Stimulated activated CD8-positive, alpha-beta memory T cell treated with anti-CD3 and anti-CD28 coated beads, Interleukin-4, amount 100 ng/mL, for 4 hours (primary cell): ENCODE results near the gene ADAM11.
"Not testable (repeated sequence)": the region's sequence is repeated elsewhere in the genome, so short reads cannot be mapped to it uniquely, and the experiment has no call there.

Experiments
- DNase-seq, 2 donors: peaks; one replicate each; pipeline ENCODE4 v3.0.0-alpha.2; 2020; ENCODE audit warnings: low read depth in 2 of 2, low spot score in 1 of 2

Gene ADAM11

DNA sequence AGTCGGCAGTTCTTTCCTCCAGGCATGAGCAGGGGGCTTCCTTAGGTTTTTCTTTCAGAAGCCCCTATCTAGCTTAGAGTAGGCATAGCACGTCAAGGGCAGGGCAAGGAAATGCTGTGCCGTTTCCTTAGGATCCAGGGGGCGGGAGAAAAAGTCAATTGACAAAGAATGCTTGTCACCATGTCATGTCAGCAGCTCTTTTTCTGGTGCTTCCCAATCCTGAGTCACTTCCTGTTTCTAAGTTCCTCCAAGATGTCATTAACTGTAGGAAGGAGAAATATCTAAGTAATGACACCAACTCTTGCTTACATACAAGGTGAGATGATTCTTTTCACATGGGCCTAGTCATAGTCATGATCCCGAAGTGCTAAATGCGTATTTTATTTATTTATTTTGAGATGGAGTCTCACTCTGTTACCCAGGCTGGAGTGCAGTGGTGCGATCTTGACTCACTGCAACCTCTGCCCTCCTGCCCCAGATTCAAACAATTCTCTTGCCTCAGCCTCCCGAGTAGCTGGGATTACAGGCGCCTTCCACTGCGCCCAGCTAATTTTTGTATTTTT lies 36.1 kb downstream of the ADAM11 start:
- DNase-seq = no peak

DNA sequence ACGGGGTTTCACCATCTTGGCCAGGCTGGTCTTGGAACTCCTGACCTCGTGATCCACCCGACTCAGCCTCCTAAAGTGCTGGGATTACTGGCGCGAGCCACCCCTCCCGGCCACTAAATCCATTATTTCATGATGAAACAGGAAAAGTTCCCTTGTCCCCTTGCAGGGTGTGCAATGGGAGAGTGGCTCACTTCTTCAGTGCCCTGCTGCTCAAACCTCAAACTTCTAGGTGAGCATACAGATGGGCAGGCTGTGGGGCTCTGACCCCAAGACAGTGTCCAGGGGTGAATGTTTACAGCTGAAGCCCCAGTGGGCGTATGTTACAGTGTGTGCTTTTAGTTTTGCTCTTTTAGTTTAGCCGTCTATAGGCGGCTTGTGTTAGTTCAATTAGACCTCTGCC lies 36.6 kb downstream of the ADAM11 start:
- DNase-seq = no peak

DNA sequence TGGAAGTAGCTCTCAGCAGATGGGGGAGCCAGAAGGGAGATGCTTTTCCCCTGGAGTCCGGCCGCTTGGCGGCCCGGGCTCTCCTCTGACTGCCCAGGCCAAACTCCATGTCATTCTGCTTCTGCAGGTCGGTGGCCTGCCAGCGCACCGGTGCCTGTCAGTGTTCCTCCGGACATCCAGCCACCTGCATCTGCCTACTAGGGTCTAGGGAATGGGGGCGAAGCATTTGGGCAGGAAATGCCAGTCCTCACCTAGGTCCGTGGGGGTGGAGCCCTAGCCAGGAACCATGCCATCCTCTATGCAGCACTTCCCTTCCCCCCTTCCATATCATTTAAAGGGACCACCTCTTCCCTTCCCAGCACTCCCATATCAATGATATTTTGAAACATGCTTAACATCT lies 37.1 kb downstream of the ADAM11 start:
- no peak for DNase-seq

DNA sequence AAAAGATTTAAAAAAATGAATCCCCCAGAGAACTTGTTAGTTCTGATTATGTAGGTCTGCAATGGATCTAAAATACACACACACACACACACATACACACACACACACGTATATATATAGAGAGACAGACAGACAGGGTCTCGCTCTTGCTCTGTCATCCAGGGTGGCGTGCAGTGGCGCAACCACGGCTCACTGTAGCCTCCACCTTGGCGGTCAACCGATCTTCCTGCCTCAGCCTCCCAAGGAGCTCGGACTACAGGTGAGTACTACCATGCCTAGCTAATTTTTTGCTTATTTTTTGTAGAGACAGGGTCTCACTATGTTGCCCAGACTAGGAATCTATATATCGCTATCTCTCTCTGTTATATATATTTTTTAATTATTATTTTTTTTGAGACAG lies 37.9 kb downstream of the ADAM11 start:
- DNase-seq = no peak

DNA sequence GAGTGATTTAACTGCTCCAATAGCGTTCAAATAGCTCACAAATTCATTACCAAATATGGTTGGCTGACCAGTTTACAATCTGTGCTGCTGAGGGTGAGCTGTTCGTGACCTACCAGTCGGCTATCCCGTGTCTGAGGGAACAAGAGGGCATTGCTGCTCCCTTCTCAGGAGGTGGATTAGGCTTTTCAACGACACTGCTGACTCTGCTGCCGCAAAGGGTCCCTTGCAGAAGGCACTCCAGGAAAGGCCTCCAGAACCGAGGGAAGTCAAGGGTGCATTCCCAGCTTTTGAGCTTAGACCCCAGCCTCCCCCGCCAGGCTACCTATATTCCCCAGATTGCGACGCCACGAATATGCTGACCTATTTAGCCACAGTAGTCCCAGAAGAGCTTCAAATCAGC lies 39.0 kb downstream of the ADAM11 start:
- no peak for DNase-seq

DNA sequence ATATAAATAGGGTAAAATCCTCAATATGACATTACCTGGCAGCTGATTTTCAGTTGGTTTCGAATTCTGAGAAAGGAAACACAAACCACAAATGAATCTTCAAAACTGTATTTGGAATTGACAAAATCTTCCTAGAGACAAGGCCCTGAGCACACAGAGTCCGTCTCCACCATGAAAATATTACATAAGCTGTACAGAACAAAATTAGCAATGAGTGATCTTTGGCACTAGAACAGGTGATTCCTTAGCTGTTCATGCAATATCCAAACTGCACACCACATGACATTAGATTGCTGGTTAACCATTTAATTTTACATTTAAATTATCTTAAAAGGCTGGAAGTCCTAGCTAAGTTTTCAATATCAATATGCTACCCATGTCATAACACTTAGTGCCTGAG lies 39.6 kb downstream of the ADAM11 start:
- DNase-seq = no peak

DNA sequence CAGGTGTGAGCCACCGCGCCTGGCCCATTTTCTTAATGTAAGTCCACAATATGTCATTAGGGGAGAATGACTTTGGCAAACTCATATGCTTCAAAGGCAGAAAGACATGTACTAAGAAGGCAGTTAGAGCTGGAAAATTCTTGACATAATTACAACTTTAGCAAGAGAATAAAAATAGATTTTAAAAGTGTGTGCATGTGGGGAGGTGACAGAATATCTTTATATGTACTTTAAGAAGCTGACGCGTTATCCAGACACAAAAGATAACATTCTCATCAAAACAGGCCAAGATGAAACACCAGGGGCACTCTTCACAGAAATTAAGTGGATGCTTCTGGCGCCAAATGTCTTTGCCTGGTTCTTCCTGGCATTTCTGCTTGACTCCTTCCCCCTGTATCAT lies 43.1 kb downstream of the ADAM11 start:
- no peak for DNase-seq

DNA sequence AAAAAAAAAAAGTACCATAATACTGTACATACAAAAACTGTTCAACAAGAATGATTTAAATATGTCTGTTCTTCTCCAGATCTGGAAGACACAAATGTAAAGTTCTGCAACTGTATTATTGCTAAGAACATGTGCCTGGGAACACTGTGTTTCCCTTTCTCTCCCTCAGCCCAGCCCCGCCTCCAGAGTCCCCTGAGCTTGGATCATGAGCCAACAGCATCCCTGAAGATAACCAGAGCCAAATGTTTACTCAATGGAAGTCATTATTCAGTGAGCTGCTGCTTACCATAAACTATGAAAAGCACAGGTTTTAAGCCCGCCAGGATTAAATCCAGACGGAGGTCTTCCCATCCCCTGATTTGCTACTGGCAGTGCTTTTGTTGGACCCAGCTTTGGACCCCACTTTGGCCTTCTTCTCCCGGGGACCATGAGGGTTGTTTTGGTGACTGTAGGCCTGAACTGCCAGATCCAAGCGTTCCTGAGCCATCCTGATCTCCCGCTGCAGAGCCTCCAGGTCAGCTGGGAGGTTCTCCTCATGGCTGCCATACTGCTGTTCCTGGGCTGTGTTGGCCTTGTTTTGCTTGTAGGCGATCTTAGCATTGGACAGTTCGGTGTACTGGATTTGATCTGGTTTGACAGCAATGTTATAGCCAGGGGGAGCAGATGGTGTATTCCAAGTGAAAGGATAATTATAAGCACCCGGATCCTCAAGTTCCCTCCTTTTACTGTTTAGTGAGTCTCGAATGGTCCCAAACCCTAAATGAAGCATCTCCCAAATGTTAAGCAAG lies 45.7 kb downstream of the ADAM11 start:
- DNase-seq = no peak

DNA sequence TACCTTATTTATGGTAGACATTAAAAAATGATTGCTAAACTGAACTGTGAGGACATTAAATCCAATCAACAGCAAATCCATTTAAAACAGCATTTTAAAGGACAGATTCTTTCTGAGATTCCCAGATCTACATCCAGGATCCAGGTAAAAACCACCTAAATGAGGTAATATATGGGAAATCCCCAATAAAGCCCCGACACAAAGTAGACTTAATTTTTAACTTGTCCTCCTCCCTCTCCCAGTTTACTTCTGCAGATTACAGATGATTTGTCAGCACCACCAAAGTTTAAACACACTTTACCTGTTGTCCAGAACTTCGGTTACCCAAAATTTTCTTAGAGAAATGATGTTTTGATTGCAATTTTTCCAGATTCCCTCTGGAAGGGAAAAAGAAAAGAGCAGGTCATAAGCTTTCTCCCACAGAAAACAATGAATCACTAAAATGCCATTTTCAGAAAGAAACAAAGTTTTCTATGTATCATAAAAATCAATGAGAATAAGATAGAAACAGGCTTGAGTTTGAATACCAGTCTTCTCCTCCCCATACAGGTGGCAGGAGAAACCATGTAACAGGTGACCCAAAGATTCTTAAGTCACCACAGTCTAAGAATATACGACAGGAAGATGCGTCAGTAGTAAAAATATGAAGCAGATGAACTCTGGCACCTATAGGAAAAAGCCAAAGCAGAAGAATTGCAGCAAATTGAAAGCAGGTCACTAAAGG lies 48.5 kb downstream of the ADAM11 start:
- DNase-seq = no peak

DNA sequence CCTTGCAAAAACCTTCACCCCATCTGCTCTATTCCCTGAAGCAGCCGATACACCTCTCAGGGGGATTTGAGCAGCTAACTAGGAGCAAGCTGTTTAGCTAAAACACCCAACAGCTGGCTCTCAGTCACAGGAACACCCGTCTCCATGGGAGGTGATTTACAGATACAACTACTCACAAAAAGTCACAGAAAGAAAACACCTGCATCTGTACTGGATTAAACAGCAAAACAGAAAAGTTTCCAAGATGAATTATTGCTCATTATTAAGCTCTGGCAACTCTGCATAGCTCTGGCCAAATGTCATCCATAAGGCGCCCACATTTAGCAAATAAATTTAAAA lies 49.0 kb downstream of the ADAM11 start:
- no peak for DNase-seq

DNA sequence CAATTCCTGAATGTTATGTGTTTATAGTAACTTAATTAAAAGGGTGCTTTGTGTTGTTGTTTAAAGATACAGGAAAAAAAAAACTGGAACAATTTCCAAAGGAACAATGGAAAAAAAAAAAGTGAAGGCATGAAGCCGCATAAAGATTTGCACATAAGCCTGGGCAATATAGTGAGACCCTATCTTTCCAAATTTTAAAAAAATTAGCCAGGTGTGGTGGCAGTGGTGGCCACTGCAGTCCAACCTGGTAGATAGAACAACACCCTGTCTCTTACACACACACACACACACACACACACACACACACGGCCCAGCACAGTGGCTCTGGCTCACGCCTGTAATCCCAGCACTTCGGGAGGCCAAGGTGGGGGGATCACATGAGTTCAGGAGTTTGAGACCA lies 49.4 kb downstream of the ADAM11 start:
- DNase-seq = no peak

DNA sequence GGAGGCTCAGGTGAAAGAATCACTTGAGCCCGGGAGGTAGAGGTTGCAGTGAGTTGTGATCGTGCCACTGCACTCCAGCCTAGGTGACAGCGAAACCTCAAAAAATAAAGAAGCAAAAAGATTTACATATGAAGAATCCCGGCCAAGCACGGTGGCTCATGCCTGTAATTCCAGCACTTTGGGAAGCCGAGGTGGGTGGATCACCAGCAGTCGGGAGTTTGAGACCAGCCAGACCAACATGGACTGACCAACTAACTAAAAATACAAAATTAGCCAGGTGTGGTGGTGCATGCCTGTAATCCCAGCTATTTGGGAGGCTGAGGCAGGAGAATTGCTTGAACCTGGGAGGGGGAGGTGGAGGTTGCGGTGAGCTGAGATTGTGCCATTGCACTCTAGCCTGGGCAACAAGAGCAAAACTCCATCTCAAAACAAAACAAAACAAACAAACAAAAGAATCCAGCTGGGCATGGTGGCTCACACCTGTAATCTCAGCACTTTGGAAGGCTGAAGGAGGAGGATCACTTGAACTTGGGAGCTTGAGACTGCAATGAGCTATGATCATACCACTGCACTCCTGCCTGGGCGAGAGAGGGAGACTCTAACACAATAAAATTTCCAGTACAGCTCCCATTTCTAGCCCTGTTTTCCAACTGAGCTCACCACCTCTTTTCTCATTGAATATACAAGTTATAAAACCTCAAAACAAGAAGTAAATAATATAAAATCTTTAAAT lies 50.0 kb downstream of the ADAM11 start:
- not testable (repeated sequence) for DNase-seq

DNA sequence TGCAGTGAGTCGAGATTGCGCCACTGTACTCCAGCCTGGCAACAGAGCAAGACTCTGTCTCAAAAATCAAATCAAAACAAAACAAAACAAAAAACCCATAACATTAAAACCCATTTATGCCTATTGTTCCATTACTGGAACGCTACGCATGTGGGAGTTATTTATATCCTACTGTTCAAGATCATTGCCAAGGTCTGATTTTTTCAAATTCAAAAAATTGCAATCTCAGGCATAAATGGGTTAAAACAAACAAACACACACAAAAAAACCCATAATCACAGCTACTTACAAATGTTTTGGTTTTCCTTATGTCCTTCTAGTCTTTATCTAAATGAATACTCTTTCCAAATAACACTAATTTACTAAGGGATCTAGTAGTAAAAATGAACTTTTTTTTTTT lies 53.5 kb downstream of the ADAM11 start:
- no peak for DNase-seq

DNA sequence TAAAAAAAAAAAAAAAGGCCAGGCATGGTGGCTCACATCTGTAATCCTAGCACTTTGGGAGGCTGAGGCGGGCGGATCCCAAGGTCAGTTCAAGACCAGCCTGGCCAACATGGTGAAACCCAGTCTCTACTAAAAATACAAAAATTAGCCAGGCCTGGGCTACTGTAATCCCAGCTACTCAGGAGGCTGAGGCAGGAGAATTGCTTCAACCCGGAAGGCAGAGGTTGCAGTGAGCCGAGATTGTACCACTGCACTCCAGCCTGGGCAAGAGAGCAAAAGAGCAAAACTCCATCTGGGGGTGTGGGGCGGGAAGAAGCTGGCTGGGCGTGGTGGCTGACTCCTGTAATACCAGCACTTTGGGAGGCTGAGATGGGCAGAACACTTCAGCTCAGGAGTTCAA lies 59.7 kb downstream of the ADAM11 start:
- DNase-seq = not testable (repeated sequence)

DNA sequence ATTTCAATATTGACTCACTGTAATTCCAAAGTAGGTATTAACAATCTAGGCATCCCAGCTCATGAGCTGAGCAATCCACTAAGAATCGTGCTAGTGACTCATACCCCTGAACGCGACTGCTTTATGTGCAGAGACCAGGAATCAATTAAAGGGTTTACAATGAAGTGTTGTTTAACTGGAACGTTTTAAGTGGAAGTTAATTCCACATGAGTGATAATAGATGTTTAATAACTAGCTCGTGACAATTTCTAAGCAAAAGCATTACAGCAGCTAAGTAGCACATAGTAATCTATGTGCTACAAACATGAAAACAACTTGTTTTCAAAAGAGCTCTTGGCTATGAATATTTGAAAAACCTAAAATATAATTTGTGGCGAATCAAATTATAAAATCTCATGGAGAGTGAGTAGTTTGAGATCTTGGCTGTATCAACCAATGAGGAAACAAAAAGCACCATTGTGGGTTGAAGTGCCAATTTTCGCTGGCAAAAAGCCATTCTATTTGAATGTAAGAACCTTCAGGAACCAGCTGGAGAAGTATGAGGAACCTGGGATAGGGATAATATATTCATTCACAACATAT lies 61.9 kb downstream of the ADAM11 start:
- DNase-seq = no peak

DNA sequence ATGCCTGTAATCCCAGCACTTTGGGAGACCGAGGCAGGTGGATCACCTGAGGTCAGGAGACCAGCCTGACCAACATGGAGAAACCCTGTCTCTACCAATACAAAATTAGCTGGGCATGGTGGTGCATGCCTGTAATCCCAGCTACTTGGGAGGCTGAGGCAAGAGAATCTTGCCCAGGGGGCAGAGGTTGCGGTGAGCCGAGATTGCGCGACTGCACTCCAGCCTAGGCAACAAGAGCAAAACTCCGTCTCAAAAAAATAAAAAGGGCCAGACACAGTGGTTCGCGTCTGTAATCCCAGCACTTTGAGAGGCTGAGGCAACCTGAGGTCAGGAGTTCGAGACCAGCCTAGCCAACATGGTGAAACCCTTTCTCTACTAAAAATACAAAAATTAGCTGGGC lies 66.4 kb downstream of the ADAM11 start:
- DNase-seq = not testable (repeated sequence)

DNA sequence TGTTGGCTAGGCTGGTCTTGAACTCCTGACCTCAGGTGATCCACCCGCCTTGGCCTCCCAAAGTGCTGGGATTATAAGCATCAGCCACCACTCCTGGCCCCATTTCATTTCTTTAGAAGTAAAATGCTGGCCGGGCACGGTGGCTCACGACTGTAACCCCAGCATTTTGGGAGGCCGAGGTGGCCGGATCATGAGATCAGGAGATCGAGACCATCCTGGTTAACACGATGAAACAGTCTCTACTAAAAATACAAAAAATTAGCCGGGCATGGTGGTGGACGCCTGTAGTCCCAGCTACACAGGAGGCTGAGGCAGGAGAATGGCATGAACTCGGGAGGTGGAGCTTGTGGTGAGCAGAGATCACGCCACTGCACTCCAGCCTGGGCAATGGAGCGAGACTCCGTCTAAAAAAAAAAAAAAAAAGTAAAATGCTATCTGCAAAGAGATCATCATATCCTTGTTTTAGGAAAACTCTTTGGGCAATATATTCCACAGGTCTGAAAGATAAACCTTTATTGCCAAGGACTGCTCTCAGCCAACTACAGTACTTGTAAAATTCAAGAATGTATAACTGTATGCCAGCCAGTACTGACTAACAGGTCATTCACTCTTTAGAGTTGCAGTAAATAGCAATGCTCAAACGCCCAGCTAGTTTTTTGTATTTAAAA lies 67.5 kb downstream of the ADAM11 start:
- DNase-seq = no peak

DNA sequence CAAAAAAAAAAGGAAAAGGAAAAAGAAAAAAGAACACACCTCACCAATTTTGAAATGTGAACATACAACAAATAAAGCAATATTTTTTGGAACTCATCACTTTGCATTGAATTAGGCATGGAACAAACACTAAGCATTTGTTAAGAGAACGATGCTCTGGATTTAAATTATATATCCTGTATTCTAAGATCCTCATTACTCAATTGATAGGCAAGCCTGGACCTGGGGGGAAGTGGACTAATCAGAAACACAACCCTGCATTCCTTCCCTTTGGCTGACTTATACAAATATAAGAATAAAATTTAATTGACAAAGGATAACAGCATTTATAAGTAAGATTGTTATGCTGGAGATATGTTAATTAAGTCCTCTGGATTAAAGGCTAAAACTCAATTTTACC lies 69.1 kb downstream of the ADAM11 start:
- no peak for DNase-seq

DNA sequence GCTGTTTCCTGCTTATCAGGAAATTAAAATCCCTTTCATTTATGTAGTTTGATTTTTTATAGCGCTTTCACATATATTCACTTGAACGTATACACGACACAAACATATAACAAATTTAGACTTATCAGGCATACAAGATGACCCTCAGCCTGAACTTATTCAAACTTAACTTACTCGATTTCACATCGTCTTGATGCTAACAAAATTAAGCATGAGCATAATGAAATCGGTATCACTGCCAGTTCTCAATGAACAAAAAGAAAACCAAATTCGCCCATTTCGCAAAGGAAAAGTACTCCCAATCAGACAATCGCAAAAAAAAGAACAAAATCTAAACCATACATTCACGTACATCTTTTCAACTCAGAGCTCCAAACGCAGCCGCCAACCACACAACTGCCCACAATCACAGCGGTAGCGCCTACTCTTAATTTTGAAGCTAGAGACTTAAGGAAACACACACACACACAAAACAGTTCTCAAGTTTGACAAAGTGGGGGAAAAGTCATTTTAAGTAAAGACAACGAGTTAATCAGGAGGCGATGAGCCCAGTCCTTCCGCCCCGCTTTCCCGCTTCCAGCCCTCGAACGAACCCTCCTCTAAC lies 70.2 kb downstream of the ADAM11 start:
- DNase-seq = no peak

DNA sequence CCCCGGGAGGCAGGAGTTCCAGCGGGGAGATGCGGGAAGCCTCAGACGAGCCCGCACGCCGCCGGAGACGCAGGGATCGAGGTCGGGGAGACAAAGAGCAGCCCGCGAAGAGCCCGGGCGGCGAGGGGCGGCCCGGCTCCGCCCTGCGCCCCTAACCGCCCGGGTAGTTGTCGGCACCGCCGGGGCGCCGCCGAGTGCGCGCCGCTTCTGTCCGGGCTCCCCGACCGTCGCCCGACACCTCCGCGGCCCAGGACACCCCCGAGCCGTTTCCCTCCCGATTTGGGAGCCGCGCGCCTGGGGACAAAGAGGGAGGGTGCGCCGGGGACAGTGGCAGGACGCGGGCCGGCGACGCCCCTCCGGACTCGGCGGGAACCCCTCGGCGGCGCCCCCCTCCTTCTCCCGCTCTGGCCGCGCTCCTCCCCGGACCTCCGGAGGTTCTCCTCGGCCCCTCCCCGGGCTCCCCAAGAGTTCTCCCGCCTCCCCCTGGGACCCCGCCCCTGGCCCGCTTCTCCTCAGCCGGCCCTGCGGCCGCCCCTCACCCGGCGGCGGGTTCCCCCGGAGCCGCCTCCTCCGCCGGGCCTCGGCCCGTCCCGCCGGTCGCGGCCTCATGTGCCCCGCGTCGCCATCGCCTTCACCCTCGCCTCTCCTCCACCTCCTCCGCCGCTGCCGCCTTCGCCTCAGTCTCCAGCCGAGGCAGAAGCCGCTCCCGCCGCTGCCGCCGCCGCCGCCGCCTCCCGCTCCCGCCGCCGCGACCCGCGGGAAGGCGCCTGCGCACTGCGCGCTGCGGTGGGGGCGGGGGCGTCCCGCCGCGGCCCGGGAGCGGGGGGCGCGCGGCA lies 71.0 kb downstream of the ADAM11 start, which contains the start of gene GJC1:
Gene GJC1, minus strand, starts transcription at position 765 of the 836 bp plus-strand sequence. CDS start 24,470 bp downstream, outside the sequence.
- DNase-seq = no peak
